IPS-NIHi7 (cell line): ENCODE results near the gene CXCL12.

Source experiments
- DNase-seq: peaks from one replicate; pipeline ENCODE4 v3.0.0; 2012; ENCODE audit warnings: mixed read lengths; ENCODE audit errors: extremely low spot score

The CXCL12 gene

DNA sequence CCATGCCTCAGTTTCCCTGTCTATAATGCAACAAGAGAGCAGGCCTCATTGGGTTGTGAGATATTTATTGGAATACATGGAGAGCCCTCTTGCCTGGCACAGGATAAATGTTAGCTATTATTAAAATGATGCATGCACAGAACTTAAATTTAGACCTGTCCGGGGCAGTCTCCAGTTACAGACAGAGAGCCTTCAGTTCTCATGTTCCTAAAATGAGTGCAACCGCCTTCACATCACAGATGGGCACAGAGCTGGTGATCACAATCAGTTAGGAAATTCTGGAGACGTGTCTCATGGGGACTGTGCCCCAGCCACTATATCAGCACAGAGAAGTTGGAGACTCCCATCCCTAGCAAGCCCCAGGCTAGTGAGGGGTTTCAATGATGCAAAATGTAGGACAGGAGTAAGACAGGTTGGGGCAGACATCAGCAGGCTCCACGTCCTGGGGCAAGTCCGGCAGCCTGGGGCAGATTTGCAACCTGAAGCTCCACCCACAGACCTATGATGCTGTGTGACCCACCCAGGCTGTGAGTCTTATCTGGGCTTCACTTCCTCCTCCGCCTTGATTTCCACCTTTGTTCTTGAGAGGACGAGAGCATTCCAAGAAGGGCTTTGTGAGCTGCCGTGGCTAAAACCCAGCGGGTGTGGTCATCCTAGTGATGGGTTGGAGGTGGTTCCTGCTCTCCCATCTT lies 49.4 kb downstream of the CXCL12 start:
- no peak for DNase-seq

DNA sequence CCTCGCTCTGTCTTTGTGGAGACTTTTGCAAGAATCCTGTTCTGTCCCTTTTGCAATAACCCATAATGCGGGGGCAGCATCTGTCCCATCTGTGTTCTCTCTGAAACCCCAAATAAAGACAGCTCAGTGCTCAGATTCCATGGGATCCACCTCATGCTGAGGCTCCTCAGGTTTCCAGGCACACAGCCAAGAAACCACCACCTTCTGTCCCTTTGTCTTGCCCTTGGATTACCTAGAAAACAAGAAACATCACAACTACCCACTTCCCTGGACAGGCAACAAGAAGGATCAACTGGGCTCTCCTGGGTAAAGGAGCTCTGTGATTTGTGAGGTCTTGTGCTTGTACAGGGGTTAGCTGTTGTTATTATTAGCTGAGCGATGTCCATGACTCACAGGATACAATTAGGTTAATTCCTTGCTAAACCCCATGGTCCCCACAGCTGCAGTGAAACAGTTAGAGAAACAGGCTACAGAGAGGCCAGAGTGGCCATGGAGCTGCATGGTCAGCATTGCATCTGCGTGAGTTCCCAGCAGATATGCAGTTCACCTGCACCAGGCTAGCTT lies 50.2 kb downstream of the CXCL12 start:
- DNase-seq, result no peak

DNA sequence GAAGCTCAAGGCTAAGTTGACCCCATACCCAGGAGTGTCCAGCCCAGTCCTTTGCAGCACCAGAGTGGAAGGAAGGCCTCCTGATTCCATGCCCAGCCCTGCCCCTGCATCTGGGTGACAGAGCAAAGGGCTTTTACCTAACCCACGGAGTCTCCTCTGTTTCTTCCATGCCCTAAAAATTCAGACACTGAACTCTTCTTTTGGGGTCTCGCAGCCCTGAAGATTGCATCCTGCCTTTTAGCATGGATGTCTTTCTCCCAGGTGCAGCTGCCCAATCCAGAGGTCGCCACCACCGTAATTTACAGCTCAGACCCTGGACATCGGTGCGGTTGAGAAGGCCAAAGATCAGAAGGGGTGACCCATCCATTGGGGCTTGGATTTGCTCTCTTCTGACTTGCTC lies 50.8 kb downstream of the CXCL12 start:
- no peak for DNase-seq

DNA sequence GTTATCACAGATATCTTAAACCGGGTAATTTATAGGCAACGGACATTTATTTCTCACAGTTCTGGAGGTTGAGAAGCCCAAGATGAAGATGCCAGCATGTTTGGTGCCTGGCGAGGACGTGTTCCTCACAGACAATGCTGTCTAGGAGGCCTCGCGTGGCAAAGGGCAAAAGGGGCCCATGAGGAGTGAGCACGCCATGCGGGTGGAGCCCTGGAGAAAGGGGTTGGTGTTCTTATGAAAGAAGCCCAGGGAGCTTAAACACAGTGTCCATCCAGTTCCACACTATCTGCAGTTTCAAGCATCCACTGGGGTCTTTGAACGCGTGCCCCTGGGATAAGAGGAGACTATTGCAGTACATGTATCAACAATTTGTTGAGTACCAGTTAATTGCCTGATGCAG lies 51.4 kb downstream of the CXCL12 start:
- DNase-seq, result no peak

DNA sequence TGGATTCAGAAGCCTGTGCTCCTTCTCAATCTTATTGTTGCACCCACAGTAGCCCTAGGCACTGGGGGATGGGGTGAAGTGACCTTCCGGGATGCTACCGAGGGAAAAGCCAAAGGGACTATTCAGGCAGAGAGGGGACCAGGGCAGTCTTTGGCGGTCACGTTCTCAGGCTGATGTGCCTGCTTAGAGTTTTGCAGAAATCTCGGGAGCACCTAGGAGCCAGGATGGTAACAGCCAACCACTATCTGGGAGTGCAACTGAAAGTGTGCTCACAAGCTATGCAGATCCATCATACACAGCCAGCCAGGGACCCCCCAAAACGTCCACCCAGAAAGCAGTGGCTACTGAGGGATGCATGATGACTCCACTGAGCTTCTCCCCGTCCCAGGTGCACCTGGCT lies 52.4 kb downstream of the CXCL12 start:
- DNase-seq, result no peak

DNA sequence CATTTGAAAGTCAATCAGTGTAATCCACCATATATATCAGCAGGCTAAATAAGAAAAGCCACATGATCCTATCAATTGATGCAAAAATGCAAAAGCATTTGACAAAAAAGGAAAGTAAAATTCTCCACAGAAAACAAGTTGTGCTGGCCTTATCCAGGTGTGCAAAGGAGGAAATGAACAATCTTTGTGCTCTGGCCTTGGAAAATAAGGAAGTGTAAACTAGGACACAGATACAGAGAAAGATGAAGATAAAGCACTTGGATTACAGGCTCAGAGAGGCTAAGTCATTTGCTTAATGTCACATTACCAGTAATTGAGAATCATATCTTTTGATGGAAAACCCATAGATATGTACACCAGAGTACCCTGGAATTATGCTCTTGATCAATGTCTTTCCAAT lies 54.5 kb downstream of the CXCL12 start:
- DNase-seq, result no peak

DNA sequence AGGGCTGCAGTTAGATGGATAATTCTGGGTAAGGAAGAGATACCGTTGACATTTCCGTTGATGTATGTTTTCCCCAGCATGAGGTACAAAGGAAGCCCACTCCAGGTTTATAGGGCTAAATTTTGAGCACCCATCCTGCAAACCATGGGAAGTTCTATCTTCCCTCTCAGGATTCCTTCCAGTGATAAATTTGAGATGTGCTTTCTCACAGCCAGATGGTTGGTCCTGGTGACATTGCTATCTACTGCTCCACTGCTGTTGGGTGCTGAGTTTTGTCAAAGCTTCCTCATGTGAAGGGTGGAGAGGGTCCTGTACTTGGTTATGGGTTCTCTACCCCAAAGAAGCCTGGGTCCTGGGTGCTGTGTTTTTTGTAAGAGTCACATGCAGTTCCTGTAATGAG lies 57.4 kb downstream of the CXCL12 start:
- no peak for DNase-seq
